ENCODE measurements around the gene AKAP9. TPM values are rescaled to one million over a fixed set of nuclear protein-coding genes. Genes with fewer than 3 reads are reported as not detected.

The AKAP9 gene
- total RNA-seq, 1 experiment from 2014 or later: 62.6 TPM

GRCh38 chr7:91918356-91918755 is 22.3 kb upstream of the AKAP9 start:
- ChIA-PET POLR2A (ENCODE audit: low non-redundant PET) (no interaction called here), CTCF (no interaction called here)
- TF ChIP-seq EZH2 (IDR thresholded peaks at IDR 0.05; ENCODE audit: borderline replicate concordance, low read depth, low read length, poor library complexity, severe bottlenecking) (no peak), CTCF (conservative IDR thresholded peaks at IDR 0.05; ENCODE audit: low read depth, low read length) (no peak)
- no peaks in the 10 kb centered on the region for H3K9me3 ChIP-seq (ENCODE audit: low read depth, low read length, poor library complexity, severe bottlenecking)
- no peak for DNase-seq (ENCODE audit: low spot score)
- H3K4me1 ChIP-seq (ENCODE audit: insufficient read depth, low read length, poor library complexity, severe bottlenecking): no peaks in the 10 kb centered on the region
- BruUV-seq (replicated peaks): no TSS peak
- H3K4me3 ChIP-seq (ENCODE audit: low read depth, low read length, poor library complexity, severe bottlenecking): no peak overlapping the region
- intact Hi-C loops (cut with micrococcal nuclease; ENCODE audit: unreplicated experiment): no loop called here
- no peaks in the 10 kb centered on the region for H3K27me3 ChIP-seq (replicated peaks; ENCODE audit: insufficient read depth, low read depth, low read length, poor library complexity)
- H3K27ac ChIP-seq (ENCODE audit: low read depth, low read length, poor library complexity, severe bottlenecking): no peak overlapping the region
- no peaks in the 10 kb centered on the region for H3K36me3 ChIP-seq (ENCODE audit: insufficient read depth, low read length, poor library complexity, severe bottlenecking)

GRCh38 chr7:91922857-91923256 is 17.8 kb upstream of the AKAP9 start:
- Histone ChIP-seq H3K4me3 (ENCODE audit: low read depth, low read length, poor library complexity, severe bottlenecking) (no peak overlapping the region), H3K9me3 (ENCODE audit: low read depth, low read length, poor library complexity, severe bottlenecking) (no peaks in the 10 kb centered on the region), H3K4me1 (ENCODE audit: insufficient read depth, low read length, poor library complexity, severe bottlenecking) (no peaks in the 10 kb centered on the region), H3K36me3 (ENCODE audit: insufficient read depth, low read length, poor library complexity, severe bottlenecking) (no peaks in the 10 kb centered on the region), H3K27ac (ENCODE audit: low read depth, low read length, poor library complexity, severe bottlenecking) (no peak overlapping the region), H3K27me3 (replicated peaks; ENCODE audit: insufficient read depth, low read depth, low read length, poor library complexity) (no peaks in the 10 kb centered on the region)
- no peak for DNase-seq (ENCODE audit: low spot score)
- no TSS peak for BruUV-seq (replicated peaks)
- ChIA-PET POLR2A (ENCODE audit: low non-redundant PET) (no interaction called here), CTCF (no interaction called here)
- intact Hi-C loops (cut with micrococcal nuclease; ENCODE audit: unreplicated experiment): no loop called here
- TF ChIP-seq EZH2 (IDR thresholded peaks at IDR 0.05; ENCODE audit: borderline replicate concordance, low read depth, low read length, poor library complexity, severe bottlenecking) (no peak), CTCF (conservative IDR thresholded peaks at IDR 0.05; ENCODE audit: low read depth, low read length) (no peak)

GRCh38 chr7:91927912-91928311 is 12.8 kb upstream of the AKAP9 start:
- no peak for DNase-seq (ENCODE audit: low spot score)

More at GRCh38 chr7:91927912-91928311, 12.8 kb upstream of the AKAP9 start:
- H3K4me1 ChIP-seq (ENCODE audit: insufficient read depth, low read length, poor library complexity, severe bottlenecking): no peaks in the 10 kb centered on the region
- no peak overlapping the region for H3K4me3 ChIP-seq (ENCODE audit: low read depth, low read length, poor library complexity, severe bottlenecking)
- intact Hi-C loops (cut with micrococcal nuclease; ENCODE audit: unreplicated experiment): no loop called here
- no peaks in the 10 kb centered on the region for H3K27me3 ChIP-seq (replicated peaks; ENCODE audit: insufficient read depth, low read depth, low read length, poor library complexity)
- BruUV-seq (replicated peaks): no TSS peak
- no peak for TF ChIP-seq CTCF (conservative IDR thresholded peaks at IDR 0.05; ENCODE audit: low read depth, low read length)
- TF ChIP-seq EZH2 (IDR thresholded peaks at IDR 0.05; ENCODE audit: borderline replicate concordance, low read depth, low read length, poor library complexity, severe bottlenecking): no peak
- no peaks in the 10 kb centered on the region for H3K36me3 ChIP-seq (ENCODE audit: insufficient read depth, low read length, poor library complexity, severe bottlenecking)
- no peak overlapping the region for H3K27ac ChIP-seq (ENCODE audit: low read depth, low read length, poor library complexity, severe bottlenecking)
- ChIA-PET POLR2A (ENCODE audit: low non-redundant PET) (no interaction called here), CTCF (no interaction called here)
- H3K9me3 ChIP-seq (ENCODE audit: low read depth, low read length, poor library complexity, severe bottlenecking): no peaks in the 10 kb centered on the region

Measured in A673 (cell line).